ENCODE results near the gene GYG1. TPM values are rescaled to one million over a fixed set of nuclear protein-coding genes. Genes with fewer than 3 reads are reported as not detected.

GYG1 gene
- total RNA-seq, 1 experiment from 2014 or later: 75.2 TPM

GRCh38 chr3:148974726-148975125, 16.6 kb upstream of the GYG1 start:
- CTCF ChIA-PET: no interaction called here
- H3K4me1 ChIP-seq (ENCODE audit: control insufficient read depth, insufficient read depth, low read length): no peaks in the 10 kb centered on the region
- POLR2A ChIA-PET: no interaction called here
- H3K4me3 ChIP-seq (ENCODE audit: low read depth in 2 of 2, low read length in 2 of 2): no peak overlapping the region
- no peaks in the 10 kb centered on the region for H3K36me3 ChIP-seq (ENCODE audit: control insufficient read depth, insufficient read depth, low read length)
- no peak overlapping the region for H3K27ac ChIP-seq (ENCODE audit: low read length)
- TF ChIP-seq SIN3A (IDR thresholded peaks at IDR 0.05; ENCODE audit: borderline replicate concordance, insufficient read depth, low read depth, low read length) (no peak), CTCF (IDR thresholded peaks at IDR 0.05) (no peak)
- H3K27me3 ChIP-seq (ENCODE audit: control insufficient read depth, insufficient read depth, low read length): no peaks in the 10 kb centered on the region; the same call in 1 of the 2 replicates
- DNase-seq (ENCODE audit: low read depth, low spot score) (no peak), ATAC-seq (no peak)
- intact Hi-C loops (cut with micrococcal nuclease; ENCODE audit: unreplicated experiment) (no loop called here), in situ Hi-C loops (cut with HindIII; ENCODE audit: low pct_unique_long_range_greater_than_20kb, low sequenced_read_pairs) (no loop called here)
- no TSS peak for BruUV-seq (replicated peaks)
- 0 out of 2 replicates have a peak, but pooled peaks cover 5% of the 10 kb centered on the region for H3K9me3 ChIP-seq (ENCODE audit: control insufficient read depth, insufficient read depth, low read depth, low read length)

- in situ Hi-C loops (cut with HindIII; ENCODE audit: low pct_unique_long_range_greater_than_20kb, low sequenced_read_pairs) (no loop called here), intact Hi-C loops (cut with micrococcal nuclease; ENCODE audit: unreplicated experiment) (no loop called here)
- ATAC-seq: no peak
- Histone ChIP-seq H3K27ac (ENCODE audit: low read length) (no peak overlapping the region), H3K27me3 (ENCODE audit: control insufficient read depth, insufficient read depth, low read length) (no peaks in the 10 kb centered on the region; the same call in 1 of the 2 replicates), H3K36me3 (ENCODE audit: control insufficient read depth, insufficient read depth, low read length) (no peaks in the 10 kb centered on the region), H3K4me1 (ENCODE audit: control insufficient read depth, insufficient read depth, low read length) (no peaks in the 10 kb centered on the region), H3K4me3 (ENCODE audit: low read depth in 2 of 2, low read length in 2 of 2) (no peak overlapping the region), H3K9me3 (ENCODE audit: control insufficient read depth, insufficient read depth, low read depth, low read length) (0 out of 2 replicates have a peak, but pooled peaks cover 5% of the 10 kb centered on the region)
- POLR2A ChIA-PET: interaction anchor here (0.6 kb wide), 1 partner anchor 104 kb away, joined by 8 read pairs; no protein-coding TSS in a partner anchor
- no TSS peak for BruUV-seq (replicated peaks)
- CTCF ChIA-PET: no interaction called here
- no peak for TF ChIP-seq REST (IDR thresholded peaks at IDR 0.05; ENCODE audit: insufficient read depth in 1 of 2, low read depth in 2 of 2, low read length in 1 of 2)
- DNase-seq (ENCODE audit: low read depth, low spot score): no peak
Observed at GRCh38 chr3:148975248-148975647, 16.1 kb upstream of the GYG1 start.

GRCh38 chr3:148975696-148976095, 15.6 kb upstream of the GYG1 start:
- ChIA-PET CTCF (no interaction called here), POLR2A (interaction anchor here (0.6 kb wide), 1 partner anchor 103 kb away, joined by 8 read pairs; no protein-coding TSS in a partner anchor)
- no peak for ATAC-seq
- Histone ChIP-seq H3K9me3 (ENCODE audit: control insufficient read depth, insufficient read depth, low read depth, low read length) (0 out of 2 replicates have a peak, but pooled peaks cover 5% of the 10 kb centered on the region), H3K27ac (ENCODE audit: low read length) (no peak overlapping the region), H3K27me3 (ENCODE audit: control insufficient read depth, insufficient read depth, low read length) (no peaks in the 10 kb centered on the region; the same call in 1 of the 2 replicates), H3K36me3 (ENCODE audit: control insufficient read depth, insufficient read depth, low read length) (no peaks in the 10 kb centered on the region), H3K4me3 (ENCODE audit: low read depth in 2 of 2, low read length in 2 of 2) (no peak overlapping the region), H3K4me1 (ENCODE audit: control insufficient read depth, insufficient read depth, low read length) (no peaks in the 10 kb centered on the region)
- no TSS peak for BruUV-seq (replicated peaks)
- no peak for DNase-seq (ENCODE audit: low read depth, low spot score)
- intact Hi-C loops (cut with micrococcal nuclease; ENCODE audit: unreplicated experiment): no loop called here
- no peak for TF ChIP-seq REST (IDR thresholded peaks at IDR 0.05; ENCODE audit: insufficient read depth in 1 of 2, low read depth in 2 of 2, low read length in 1 of 2)
- TF ChIP-seq POLR2AphosphoS5 (IDR thresholded peaks at IDR 0.05; ENCODE audit: low read depth, low read length): no peak
- no peak for TF ChIP-seq TCF7L2 (IDR thresholded peaks at IDR 0.05; ENCODE audit: low read depth, low read length)
- no peak for TF ChIP-seq SIN3A (IDR thresholded peaks at IDR 0.05; ENCODE audit: borderline replicate concordance, insufficient read depth, low read depth, low read length)
- no peak for TF ChIP-seq CTCF (IDR thresholded peaks at IDR 0.05)
- in situ Hi-C loops (cut with HindIII; ENCODE audit: low pct_unique_long_range_greater_than_20kb, low sequenced_read_pairs): no loop called here

Measured in Panc1 (cell line).